Uterus (tissue), 4 donors: ENCODE measurements around the gene SV2C. TPM values are rescaled to one million over a fixed set of nuclear protein-coding genes. Genes with fewer than 3 reads are reported as not detected.

Experiments
- DNase-seq, 2 donors: peaks; one replicate each; pipeline ENCODE4 v3.0.0-alpha.2; 2019 to 2020
- H3K27ac ChIP-seq, 2 donors: fragments of 200-600 bp; sonication (generic); 1 replicate in 1 of 2; 2 replicates in 1 of 2; pipeline ENCODE4 v1.5.1; 2016 to 2018
- H3K27me3 ChIP-seq, 2 donors: fragments of 200-600 bp; sonication (generic); one replicate each; pipeline ENCODE4 v1.5.1; 2018 to 2019; ENCODE audit warnings: control low read depth in 1 of 2
- H3K36me3 ChIP-seq, 2 donors: fragments of 200-600 bp; sonication (generic); one replicate each; pipeline ENCODE4 v1.5.1; 2019; ENCODE audit warnings: control low read depth in 1 of 2
- H3K4me1 ChIP-seq, 2 donors: fragments of 200-600 bp; sonication (generic); one replicate each; pipeline ENCODE4 v1.5.1; 2018 to 2019; ENCODE audit warnings: control low read depth in 1 of 2
- H3K4me3 ChIP-seq, 2 donors: fragments of 200-600 bp; sonication (generic); 1 replicate in 1 of 2; 2 replicates in 1 of 2; pipeline ENCODE4 v1.5.1; 2018 to 2019; ENCODE audit warnings: mild to moderate bottlenecking in 1 of 2
- H3K9me3 ChIP-seq, 2 donors: fragments of 200-600 bp; sonication (generic); one replicate each; pipeline ENCODE4 v1.5.1; 2019; ENCODE audit warnings: control low read depth in 1 of 2
- CTCF ChIP-seq, 4 experiments: fragments of 200-600 bp in 2 of 4; fragments of 450-650 bp in 2 of 4; sonication (generic) in 2 of 4; IDR thresholded peaks; one replicate each; pipeline ENCODE4 v1.5.1; 2016 to 2019; ENCODE audit warnings: antibody characterized with exemption in 4 of 4, mild to moderate bottlenecking in 2 of 4, moderate library complexity in 1 of 4
- POLR2A ChIP-seq, 2 donors: fragments of 450-650 bp; IDR thresholded peaks; one replicate each; pipeline ENCODE4 v1.6.1; 2016; ENCODE audit warnings: antibody characterized with exemption in 2 of 2, mild to moderate bottlenecking in 1 of 2, moderate library complexity in 1 of 2
- intact Hi-C: fragments of 100-400 bp; cut with DNase I; formaldehyde crosslinking; loops from one replicate; pipeline ENCODE4 v1.15.1; 2023; ENCODE audit warnings: low total_unique reads
- small RNA-seq: library from RNA; depleted of rRNA; stranded (forward); fragments of <200 nt; gene quantifications from one replicate; pipeline ENCODE3, GENCODE V24; 2016
- total RNA-seq, 4 donors: library from RNA; depleted of rRNA in 3 of 4; stranded (reverse); fragments of >200 nt in 3 of 4; gene quantifications; one replicate each; pipeline versions ENCODE4 v1.1.0 to v1.2.4, GENCODE V29; 2014 to 2023
- donor health status: DM: yes; HTN: yes; CAD: no.

SV2C gene
- total RNA-seq, 4 donors from 2014 or later: 0.21 to 3.7 TPM; not detected in 2

- no peaks in the 10 kb centered on the region for H3K4me1 ChIP-seq
- H3K9me3 ChIP-seq: no peaks in the 10 kb centered on the region
- DNase-seq: peak; percentile 18 to 27
- H3K4me3 ChIP-seq: peak within 1 kb of the TSS; percentile 16 to 47
- H3K36me3 ChIP-seq: no peaks in the 10 kb centered on the region
- TF ChIP-seq CTCF (IDR thresholded peaks at IDR 0.05): peak in 3 of 4 experiments; percentile 19 to 62 (median 34)
- peak in 1 of 2 donors; percentile 18 for TF ChIP-seq POLR2A (IDR thresholded peaks at IDR 0.05)
- intact Hi-C loops: no loop called here
- H3K27ac ChIP-seq: peak within 1 kb of the TSS in 1 of 2 donors; percentile 28
- no peaks in the 10 kb centered on the region for H3K27me3 ChIP-seq
Measured at GRCh38 chr5:76402886-76403765, 319.9 kb downstream of the SV2C start, which contains the start of gene IQGAP2. Gene IQGAP2, plus strand, starts transcription at chr5:76403285. Its CDS starts 261 bp downstream, at chr5:76403546.

Small RNA genes within 50 kb of the gene (small RNA-seq; reads per million reads assigned to genes)
- gene AC113404.2: not detected
- not detected for gene RNA5SP186
